HEK293 (cell line): ENCODE data around the gene DCLK3.
A peak's percentile ranks its signal among the peaks of the same experiment; 100 is the strongest.

ENCODE experiments used
- CTCF ChIA-PET: fragments of 350-600 bp; formaldehyde crosslinking; extraction: SDS; loops from one replicate; lab custom pipeline; 2021; ENCODE audit warnings: antibody characterized with exemption; lab: Yijun Ruan, JAX
- POLR2A ChIA-PET: fragments of 300-600 bp; formaldehyde crosslinking; extraction: SDS; loops from one replicate; lab custom pipeline; 2020; ENCODE audit warnings: antibody characterized with exemption, inconsistent platforms; lab: Yijun Ruan, JAX
- H3K27ac ChIP-seq: fragments of 200-500 bp; sonication (Bioruptor generic); 2 replicates; pipeline ENCODE4 v1.5.1; 2014; ENCODE audit warnings: low read depth, low read length, control low read depth, inconsistent platforms; ENCODE audit errors: extremely low read depth
- H3K36me3 ChIP-seq, 2 experiments: fragments of 200-500 bp in 1 of 2; sonication (Bioruptor generic) in 1 of 2; 1 replicate in 1 of 2; 2 replicates in 1 of 2; pipeline ENCODE4 v1.5.1; 2014 to 2017; ENCODE audit warnings: inconsistent platforms in 2 of 2, low read length in 2 of 2; ENCODE audit not compliant: control insufficient read depth in 2 of 2, insufficient read depth in 1 of 2
- H3K4me1 ChIP-seq: fragments of 200-500 bp; sonication (Bioruptor generic); 2 replicates; pipeline ENCODE4 v1.5.1; 2014; ENCODE audit warnings: mild to moderate bottlenecking, low read length, inconsistent platforms; ENCODE audit not compliant: control insufficient read depth, insufficient read depth
- H3K4me3 ChIP-seq: 2 replicates; pipeline ENCODE4 v1.5.1; 2011; ENCODE audit warnings: low read depth, mild to moderate bottlenecking, control low read depth, low read length, moderate library complexity
- H3K9me3 ChIP-seq: fragments of 200-500 bp; sonication (Bioruptor generic); 2 replicates; pipeline ENCODE4 v1.5.1; 2014; ENCODE audit warnings: low read depth, low read length, inconsistent platforms; ENCODE audit not compliant: control insufficient read depth, insufficient read depth
- EGR2 ChIP-seq: fragments of 450-650 bp; formaldehyde crosslinking; IDR thresholded peaks from 2 replicates; pipeline ENCODE4 v1.5.1; 2016; ENCODE audit warnings: low read depth, missing biosample characterization, missing genetic modification characterization
- GLIS2 ChIP-seq: fragments of 450-650 bp; formaldehyde crosslinking; IDR thresholded peaks from 2 replicates; pipeline ENCODE4 v1.5.1; 2016; ENCODE audit warnings: missing biosample characterization, missing genetic modification characterization
- KLF1 ChIP-seq: fragments of 450-650 bp; formaldehyde crosslinking; IDR thresholded peaks from 2 replicates; pipeline ENCODE4 v1.5.1; 2016; ENCODE audit warnings: missing biosample characterization, missing genetic modification characterization
- PRDM1 ChIP-seq: fragments of 450-650 bp; formaldehyde crosslinking; IDR thresholded peaks from 2 replicates; pipeline ENCODE4; 2016; ENCODE audit warnings: missing biosample characterization, missing genetic modification characterization
- SETDB1 ChIP-seq: IDR thresholded peaks from one replicate; pipeline ENCODE4 v1.6.1; 2017; ENCODE audit warnings: mild to moderate bottlenecking, low read length, moderate library complexity, mixed read lengths; ENCODE audit not compliant: insufficient read length
- SP2 ChIP-seq: fragments of 450-650 bp; formaldehyde crosslinking; IDR thresholded peaks from 2 replicates; pipeline ENCODE4 v1.5.1; 2016; ENCODE audit warnings: missing biosample characterization, missing genetic modification characterization
- TCF7L2 ChIP-seq: IDR thresholded peaks from 2 replicates; pipeline ENCODE4 v1.6.1; 2011; ENCODE audit warnings: low read depth, mild to moderate bottlenecking, inconsistent platforms, low read length, moderate library complexity, borderline replicate concordance
- YY2 ChIP-seq: fragments of 450-650 bp; formaldehyde crosslinking; IDR thresholded peaks from 2 replicates; pipeline ENCODE4 v1.5.1; 2016; ENCODE audit warnings: missing biosample characterization, missing genetic modification characterization
- ZBTB17 ChIP-seq: fragments of 450-650 bp; formaldehyde crosslinking; IDR thresholded peaks from 2 replicates; pipeline ENCODE4 v1.5.1; 2016; ENCODE audit warnings: missing biosample characterization, missing genetic modification characterization
- ZFHX2 ChIP-seq: fragments of 450-650 bp; formaldehyde crosslinking; conservative IDR thresholded peaks from 2 replicates; pipeline ENCODE4 v1.5.1; 2016; ENCODE audit warnings: missing biosample characterization, missing genetic modification characterization
- ZNF18 ChIP-seq: fragments of 450-650 bp; formaldehyde crosslinking; IDR thresholded peaks from 2 replicates; pipeline ENCODE4 v1.5.1; 2016; ENCODE audit warnings: missing biosample characterization, missing genetic modification characterization
- ZNF19 ChIP-seq: fragments of 450-650 bp; formaldehyde crosslinking; IDR thresholded peaks from 2 replicates; pipeline ENCODE4; 2016; ENCODE audit warnings: missing biosample characterization, missing genetic modification characterization, low read depth
- ZNF202 ChIP-seq: fragments of 450-650 bp; formaldehyde crosslinking; IDR thresholded peaks from 2 replicates; pipeline ENCODE4 v1.5.1; 2016; ENCODE audit warnings: missing biosample characterization, missing genetic modification characterization, borderline replicate concordance
- ZNF221 ChIP-seq: fragments of 450-650 bp; formaldehyde crosslinking; IDR thresholded peaks from 2 replicates; pipeline ENCODE4 v1.5.1; 2017; ENCODE audit warnings: missing biosample characterization, missing genetic modification characterization, borderline replicate concordance
- ZNF239 ChIP-seq: fragments of 450-650 bp; formaldehyde crosslinking; IDR thresholded peaks from 2 replicates; pipeline ENCODE4 v1.5.1; 2016; ENCODE audit warnings: missing biosample characterization, missing genetic modification characterization
- ZNF266 ChIP-seq: fragments of 450-650 bp; formaldehyde crosslinking; IDR thresholded peaks from 2 replicates; pipeline ENCODE4 v1.5.1; 2016; ENCODE audit warnings: missing biosample characterization, missing genetic modification characterization, low read depth
- ZNF302 ChIP-seq: fragments of 450-650 bp; formaldehyde crosslinking; IDR thresholded peaks from 2 replicates; pipeline ENCODE4 v1.5.1; 2016; ENCODE audit warnings: missing biosample characterization, missing genetic modification characterization, low read depth
- ZNF335 ChIP-seq: fragments of 450-650 bp; formaldehyde crosslinking; conservative IDR thresholded peaks from 2 replicates; pipeline ENCODE4 v1.5.1; 2016; ENCODE audit warnings: missing biosample characterization, missing genetic modification characterization
- ZNF354C ChIP-seq: fragments of 450-650 bp; formaldehyde crosslinking; IDR thresholded peaks from 2 replicates; pipeline ENCODE4 v1.5.1; 2016; ENCODE audit warnings: missing biosample characterization, missing genetic modification characterization, low read depth, borderline replicate concordance
- ZNF394 ChIP-seq: fragments of 450-650 bp; formaldehyde crosslinking; IDR thresholded peaks from 2 replicates; pipeline ENCODE4 v1.5.1; 2016; ENCODE audit warnings: missing biosample characterization, missing genetic modification characterization, mild to moderate bottlenecking, moderate library complexity, borderline replicate concordance
- ZNF433 ChIP-seq: fragments of 450-650 bp; formaldehyde crosslinking; IDR thresholded peaks from 2 replicates; pipeline ENCODE4 v1.5.1; 2016; ENCODE audit warnings: missing biosample characterization, missing genetic modification characterization, low read depth
- ZNF596 ChIP-seq: fragments of 450-650 bp; IDR thresholded peaks from 2 replicates; pipeline ENCODE4 v1.5.0; 2018; ENCODE audit warnings: missing biosample characterization, mild to moderate bottlenecking, missing genetic modification characterization, moderate library complexity
- ZNF629 ChIP-seq: fragments of 450-650 bp; formaldehyde crosslinking; IDR thresholded peaks from 2 replicates; pipeline ENCODE4 v1.5.1; 2017; ENCODE audit warnings: missing biosample characterization, missing genetic modification characterization
- ZNF658 ChIP-seq: fragments of 450-650 bp; formaldehyde crosslinking; IDR thresholded peaks from 2 replicates; pipeline ENCODE4; 2016; ENCODE audit warnings: missing biosample characterization, missing genetic modification characterization
- ZNF701 ChIP-seq: fragments of 450-650 bp; formaldehyde crosslinking; IDR thresholded peaks from 2 replicates; pipeline ENCODE4 v1.5.1; 2016; ENCODE audit warnings: missing biosample characterization, missing genetic modification characterization
- ZNF776 ChIP-seq: fragments of 450-650 bp; formaldehyde crosslinking; IDR thresholded peaks from 2 replicates; pipeline ENCODE4 v1.5.0; 2017; ENCODE audit warnings: missing biosample characterization, missing genetic modification characterization, borderline replicate concordance
- ZNF791 ChIP-seq: fragments of 450-650 bp; formaldehyde crosslinking; IDR thresholded peaks from 2 replicates; pipeline ENCODE4 v1.5.1; 2016; ENCODE audit warnings: missing biosample characterization, missing genetic modification characterization
- TF ChIP-seq, protein P1 (sequence below): fragments of 450-650 bp; formaldehyde crosslinking; IDR thresholded peaks from 2 replicates; pipeline ENCODE4 v1.5.1; 2017; ENCODE audit warnings: missing biosample characterization, missing genetic modification characterization
- TF ChIP-seq, protein P2 (sequence below): fragments of 450-650 bp; formaldehyde crosslinking; IDR thresholded peaks from 2 replicates; pipeline ENCODE4 v1.5.1; 2016; ENCODE audit warnings: missing biosample characterization, missing genetic modification characterization
- TF ChIP-seq, protein P3 (sequence below): fragments of 450-650 bp; formaldehyde crosslinking; optimal IDR thresholded peaks from 2 replicates; pipeline ENCODE3; 2016; ENCODE audit warnings: missing biosample characterization, mild to moderate bottlenecking, missing genetic modification characterization

DCLK3 gene, protein sequence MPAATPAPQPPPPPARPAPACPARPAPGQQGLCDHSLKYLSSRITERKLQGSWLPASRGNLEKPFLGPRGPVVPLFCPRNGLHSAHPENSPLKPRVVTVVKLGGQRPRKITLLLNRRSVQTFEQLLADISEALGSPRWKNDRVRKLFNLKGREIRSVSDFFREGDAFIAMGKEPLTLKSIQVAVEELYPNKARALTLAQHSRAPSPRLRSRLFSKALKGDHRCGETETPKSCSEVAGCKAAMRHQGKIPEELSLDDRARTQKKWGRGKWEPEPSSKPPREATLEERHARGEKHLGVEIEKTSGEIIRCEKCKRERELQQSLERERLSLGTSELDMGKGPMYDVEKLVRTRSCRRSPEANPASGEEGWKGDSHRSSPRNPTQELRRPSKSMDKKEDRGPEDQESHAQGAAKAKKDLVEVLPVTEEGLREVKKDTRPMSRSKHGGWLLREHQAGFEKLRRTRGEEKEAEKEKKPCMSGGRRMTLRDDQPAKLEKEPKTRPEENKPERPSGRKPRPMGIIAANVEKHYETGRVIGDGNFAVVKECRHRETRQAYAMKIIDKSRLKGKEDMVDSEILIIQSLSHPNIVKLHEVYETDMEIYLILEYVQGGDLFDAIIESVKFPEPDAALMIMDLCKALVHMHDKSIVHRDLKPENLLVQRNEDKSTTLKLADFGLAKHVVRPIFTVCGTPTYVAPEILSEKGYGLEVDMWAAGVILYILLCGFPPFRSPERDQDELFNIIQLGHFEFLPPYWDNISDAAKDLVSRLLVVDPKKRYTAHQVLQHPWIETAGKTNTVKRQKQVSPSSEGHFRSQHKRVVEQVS

GRCh38 chr3:36763850-36764703 is at the start of gene DCLK3:
DCLK3 (minus strand) TSS chr3:36764553; CDS start chr3:36764263, 290 bp downstream.
- CTCF ChIA-PET, result interaction anchor here (0.8 to 1.3 kb wide), 2 partner anchors 10 to 18 kb away, joined by 3 to 8 read pairs; no protein-coding TSS in a partner anchor
- POLR2A ChIA-PET, result no interaction called here
- Histone ChIP-seq H3K4me3 (peak within 1 kb of the TSS; percentile 38), H3K27ac (no peak within 1 kb of the TSS), H3K4me1 (no peaks in the 10 kb centered on the region), H3K36me3 (no peaks in the 10 kb centered on the region), H3K9me3 (no peaks in the 10 kb centered on the region)
- no peak for TF ChIP-seq ZNF239 (tag by site-specific recombination)
- no peak for TF ChIP-seq ZNF19 (tag by site-specific recombination)
- no peak for TF ChIP-seq ZNF302
- TF ChIP-seq ZNF18 (tag by site-specific recombination), result no peak
- peak; percentile 87 for TF ChIP-seq ZFHX2
- no peak for TF ChIP-seq ZNF266
- TF ChIP-seq, protein P1, sequence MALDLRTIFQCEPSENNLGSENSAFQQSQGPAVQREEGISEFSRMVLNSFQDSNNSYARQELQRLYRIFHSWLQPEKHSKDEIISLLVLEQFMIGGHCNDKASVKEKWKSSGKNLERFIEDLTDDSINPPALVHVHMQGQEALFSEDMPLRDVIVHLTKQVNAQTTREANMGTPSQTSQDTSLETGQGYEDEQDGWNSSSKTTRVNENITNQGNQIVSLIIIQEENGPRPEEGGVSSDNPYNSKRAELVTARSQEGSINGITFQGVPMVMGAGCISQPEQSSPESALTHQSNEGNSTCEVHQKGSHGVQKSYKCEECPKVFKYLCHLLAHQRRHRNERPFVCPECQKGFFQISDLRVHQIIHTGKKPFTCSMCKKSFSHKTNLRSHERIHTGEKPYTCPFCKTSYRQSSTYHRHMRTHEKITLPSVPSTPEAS (tag by site-specific recombination), result peak; percentile 92
- 0 out of 2 replicates have a peak, but pooled peaks have one; percentile 22 for TF ChIP-seq ZNF596 (tag by site-specific recombination)
- no peak for TF ChIP-seq ZNF629 (tag by site-specific recombination)
- no peak for TF ChIP-seq ZNF701 (tag by site-specific recombination)
- TF ChIP-seq, protein P2, sequence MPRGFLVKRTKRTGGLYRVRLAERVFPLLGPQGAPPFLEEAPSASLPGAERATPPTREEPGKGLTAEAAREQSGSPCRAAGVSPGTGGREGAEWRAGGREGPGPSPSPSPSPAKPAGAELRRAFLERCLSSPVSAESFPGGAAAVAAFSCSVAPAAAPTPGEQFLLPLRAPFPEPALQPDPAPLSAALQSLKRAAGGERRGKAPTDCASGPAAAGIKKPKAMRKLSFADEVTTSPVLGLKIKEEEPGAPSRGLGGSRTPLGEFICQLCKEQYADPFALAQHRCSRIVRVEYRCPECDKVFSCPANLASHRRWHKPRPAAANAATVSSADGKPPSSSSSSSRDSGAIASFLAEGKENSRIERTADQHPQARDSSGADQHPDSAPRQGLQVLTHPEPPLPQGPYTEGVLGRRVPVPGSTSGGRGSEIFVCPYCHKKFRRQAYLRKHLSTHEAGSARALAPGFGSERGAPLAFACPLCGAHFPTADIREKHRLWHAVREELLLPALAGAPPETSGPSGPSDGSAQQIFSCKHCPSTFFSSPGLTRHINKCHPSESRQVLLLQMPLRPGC, result no peak
- no peak for TF ChIP-seq SETDB1
- TF ChIP-seq ZNF354C, result no peak
- TF ChIP-seq EGR2 (tag by site-specific recombination), result peak; percentile 61
- TF ChIP-seq ZNF433 (tag by site-specific recombination), result no peak
- no peak for TF ChIP-seq ZNF776 (tag by site-specific recombination)
- peak; percentile 23; the same call in 1 of the 2 replicates for TF ChIP-seq SP2 (tag by site-specific recombination)
- no peak for TF ChIP-seq ZNF202 (tag by site-specific recombination)
- TF ChIP-seq ZBTB17 (tag by site-specific recombination), result no peak
- peak; percentile 55 for TF ChIP-seq ZNF335 (tag by site-specific recombination)
- TF ChIP-seq, protein P3, sequence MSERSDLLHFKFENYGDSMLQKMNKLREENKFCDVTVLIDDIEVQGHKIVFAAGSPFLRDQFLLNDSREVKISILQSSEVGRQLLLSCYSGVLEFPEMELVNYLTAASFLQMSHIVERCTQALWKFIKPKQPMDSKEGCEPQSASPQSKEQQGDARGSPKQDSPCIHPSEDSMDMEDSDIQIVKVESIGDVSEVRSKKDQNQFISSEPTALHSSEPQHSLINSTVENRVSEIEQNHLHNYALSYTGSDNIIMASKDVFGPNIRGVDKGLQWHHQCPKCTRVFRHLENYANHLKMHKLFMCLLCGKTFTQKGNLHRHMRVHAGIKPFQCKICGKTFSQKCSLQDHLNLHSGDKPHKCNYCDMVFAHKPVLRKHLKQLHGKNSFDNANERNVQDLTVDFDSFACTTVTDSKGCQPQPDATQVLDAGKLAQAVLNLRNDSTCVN, result peak; percentile 62
- peak; percentile 61 for TF ChIP-seq KLF1 (tag by site-specific recombination)
- peak; percentile 22; the same call in 1 of the 2 replicates for TF ChIP-seq GLIS2
- no peak for TF ChIP-seq YY2 (tag by site-specific recombination)
- no peak for TF ChIP-seq TCF7L2
- no peak for TF ChIP-seq PRDM1
- TF ChIP-seq ZNF791 (tag by site-specific recombination), result no peak
- no peak for TF ChIP-seq ZNF221
- no peak for TF ChIP-seq ZNF394 (tag by site-specific recombination)
- no peak for TF ChIP-seq ZNF658 (tag by site-specific recombination)
